K562 (cell line): ENCODE measurements around the gene BLVRA. TPM values are rescaled to one million over a fixed set of nuclear protein-coding genes. Genes with fewer than 3 reads are reported as not detected.

Source experiments
- ATAC-seq: fragments of 200-7000 bp; cut with Tn5 transposase; 3 replicates; pipeline ENCODE4 v1.9.1; 2020; ENCODE audit warnings: moderate library complexity
- BruUV-seq: library from RNA; stranded (reverse); fragments of 400-500 nt; replicated peaks from 2 replicates; lab custom pipeline; 2021; lab: Mats Ljungman, UMichigan
- CTCF ChIA-PET: fragments of 300-600 bp; formaldehyde crosslinking; extraction: SDS; loops from one replicate; lab custom pipeline; 2021; ENCODE audit warnings: low intra/inter-chr PET ratio; lab: Yijun Ruan, JAX
- POLR2A ChIA-PET: fragments of 300-600, 350-650 bp; sonication (Branson Sonifier 250); formaldehyde crosslinking; extraction: SDS; loops from one replicate; lab custom pipeline; 2021; ENCODE audit warnings: antibody characterized with exemption, inconsistent platforms; lab: Yijun Ruan, JAX
- DNase-seq, 4 experiments: peaks; one replicate each; pipeline versions ENCODE4 v3.0.0 to v3.0.0-alpha.2; 2011 to 2018; ENCODE audit warnings: low spot score in 3 of 4, mixed read lengths in 3 of 4; ENCODE audit errors: extremely low read depth in 1 of 4
- FAIRE-seq: peaks from 2 replicates; lab custom pipeline; 2011; peaks lifted over from hg19 to GRCh38; lab: Jason Lieb, UNC
- H2AFZ ChIP-seq: 2 replicates; pipeline ENCODE4 v1.6.0; 2011; ENCODE audit warnings: low read depth, low read length, control low read depth, inconsistent platforms
- H3K27ac ChIP-seq: fragments of 200-600 bp; 3 replicates; pipeline ENCODE4 v1.8.0; 2011; ENCODE audit warnings: low read depth, mild to moderate bottlenecking, control low read depth, inconsistent platforms, low read length, moderate library complexity, mixed read lengths; ENCODE audit errors: extremely low read depth
- H3K27me3 ChIP-seq, 2 experiments: fragments of 300-600 bp in 1 of 2; 2 replicates in 1 of 2; 3 replicates in 1 of 2; pipeline versions ENCODE4 v1.6.0 to v1.8.0; 2011; ENCODE audit warnings: inconsistent platforms in 2 of 2, low read length in 2 of 2, mild to moderate bottlenecking in 1 of 2, mixed read lengths in 1 of 2, moderate library complexity in 1 of 2; ENCODE audit not compliant: control insufficient read depth in 2 of 2, insufficient read depth in 2 of 2
- H3K36me3 ChIP-seq: fragments of 300-600 bp; 3 replicates; pipeline ENCODE4 v1.8.0; 2011; ENCODE audit warnings: mild to moderate bottlenecking, low read length, inconsistent platforms; ENCODE audit not compliant: control insufficient read depth, insufficient read depth
- H3K4me1 ChIP-seq, 2 experiments: fragments of 200-600 bp in 1 of 2; replicated peaks in 1 of 2; 2 replicates in 1 of 2; 3 replicates in 1 of 2; pipeline versions ENCODE4 v1.5.1 to v1.8.0; 2011; ENCODE audit warnings: inconsistent platforms in 2 of 2, low read length in 2 of 2, mild to moderate bottlenecking in 1 of 2, mixed read lengths in 1 of 2, moderate library complexity in 1 of 2; ENCODE audit not compliant: control insufficient read depth in 2 of 2, insufficient read depth in 2 of 2
- H3K4me2 ChIP-seq: 2 replicates; pipeline ENCODE4 v1.6.1; 2011; ENCODE audit warnings: low read length, control low read depth, inconsistent platforms, mixed read lengths; ENCODE audit not compliant: insufficient read depth
- H3K4me3 ChIP-seq: fragments of 200-600 bp; sonication (generic), shearing (Covaris generic); 2 replicates; pipeline ENCODE4 v1.5.1; 2016; ENCODE audit warnings: control low read depth, inconsistent platforms
- H3K79me2 ChIP-seq: fragments of 200-600 bp; 3 replicates; pipeline ENCODE4 v1.8.0; 2011; ENCODE audit warnings: low read length, inconsistent platforms; ENCODE audit not compliant: control insufficient read depth, insufficient read depth
- H3K9ac ChIP-seq, 2 experiments: 2 replicates each; pipeline versions ENCODE4 v1.6.0 to v1.6.1; 2011; ENCODE audit warnings: low read depth in 2 of 2, low read length in 2 of 2, control low read depth in 1 of 2, inconsistent platforms in 1 of 2, mild to moderate bottlenecking in 1 of 2, mixed read lengths in 1 of 2; ENCODE audit not compliant: insufficient read depth in 1 of 2
- H3K9me1 ChIP-seq: one replicate; pipeline ENCODE4 v1.6.0; 2011; ENCODE audit warnings: inconsistent platforms, mild to moderate bottlenecking, low read length, moderate library complexity; ENCODE audit not compliant: control insufficient read depth, insufficient read depth
- H3K9me3 ChIP-seq: replicated peaks from 2 replicates; pipeline ENCODE4 v1.5.1; 2011; ENCODE audit warnings: low read depth, low read length, inconsistent platforms; ENCODE audit not compliant: control insufficient read depth, insufficient read depth
- H4K20me1 ChIP-seq: replicated peaks from 2 replicates; pipeline ENCODE4 v1.6.1; 2011; ENCODE audit warnings: low read length, inconsistent platforms, mixed read lengths; ENCODE audit not compliant: control insufficient read depth, insufficient read depth
- CTCF ChIP-seq, 3 experiments: IDR thresholded peaks in 2 of 3; conservative IDR thresholded peaks in 1 of 3; 2 replicates each; pipeline ENCODE4 v1.5.1; 2011 to 2012; ENCODE audit warnings: low read length in 3 of 3, mild to moderate bottlenecking in 3 of 3, control low read depth in 2 of 3, improper control_type of control experiment in 1 of 3, inconsistent platforms in 1 of 3, low read depth in 1 of 3, mixed read lengths in 1 of 3, moderate library complexity in 1 of 3; ENCODE audit not compliant: insufficient read depth in 2 of 3
- RAD21 ChIP-seq, 2 experiments: fragments of 250-450 bp in 1 of 2; fragments of 450-650 bp in 1 of 2; sonication (Bioruptor Pico) in 1 of 2; formaldehyde crosslinking in 1 of 2; IDR thresholded peaks in 1 of 2; conservative IDR thresholded peaks in 1 of 2; 2 replicates each; pipeline versions ENCODE4 v1.4.0 to v1.8.0; 2020 to 2022; ENCODE audit warnings: mild to moderate bottlenecking in 2 of 2, moderate library complexity in 1 of 2
- REST ChIP-seq, 2 experiments: fragments of 450-650 bp; formaldehyde crosslinking in 1 of 2; IDR thresholded peaks; 2 replicates each; pipeline versions ENCODE4 v1.4.0 to v1.6.1; 2014 to 2020; ENCODE audit warnings: mild to moderate bottlenecking in 2 of 2, borderline replicate concordance in 1 of 2, low read depth in 1 of 2
- SMC3 ChIP-seq: conservative IDR thresholded peaks from 2 replicates; pipeline ENCODE4 v1.6.1; 2011; ENCODE audit warnings: low read depth, low read length, improper control_type of control experiment; ENCODE audit not compliant: insufficient read depth
- SRSF3 ChIP-seq: fragments of 200-400 bp; formaldehyde crosslinking; IDR thresholded peaks from 2 replicates; pipeline ENCODE4 v1.6.1; 2016; ENCODE audit warnings: mild to moderate bottlenecking, low read length, moderate library complexity; ENCODE audit not compliant: insufficient read depth
- WGBS: fragments of 100-300 bp; shearing (Covaris generic); methylation state at CpG from one replicate; pipeline ENCODE4 v1.1.6; 2016; ENCODE audit warnings: low coverage, mixed read lengths; ENCODE audit not compliant: insufficient coverage; ENCODE audit errors: missing lambda C conversion rate; 5-methylcytosine and 5-hydroxymethylcytosine counted together
- in situ Hi-C: fragments of 300-500 bp; cut with MboI; formaldehyde crosslinking; loops from 4 replicates; pipeline ENCODE4 v1.15.0; 2018; ENCODE audit warnings: inconsistent platforms, mixed read lengths
- intact Hi-C: fragments of 100-400 bp; cut with micrococcal nuclease; formaldehyde crosslinking; loops from 2 replicates; pipeline ENCODE4 v1.14.2; 2022
- polyA plus RNA-seq, 8 experiments: library from polyadenylated mRNA; depleted of rRNA in 4 of 8; stranded (reverse) in 5 of 8; unstranded in 3 of 8; fragments of >200 nt; fragmentation: Nextera tagmentation in 2 of 8; fragmentation: Illumina TruSeq in 1 of 8; extraction: Ambion mirVana in 2 of 8; extraction: Trizol in 1 of 8; gene quantifications; 2 replicates each; pipeline versions ENCODE4 v1.2.1 to v1.2.3, GENCODE V29; 2011 to 2014; ENCODE audit warnings: inconsistent platforms in 1 of 8, missing spikeins in 1 of 8
- total RNA-seq, 7 experiments: library from RNA; depleted of rRNA in 6 of 7; stranded (reverse); fragments of >200 nt in 6 of 7; fragmentation: Illumina TruSeq in 2 of 7; extraction: Trizol in 2 of 7; gene quantifications; 2 replicates each; pipeline versions ENCODE4 v1.2.1 to v1.2.3, GENCODE V29; 2011 to 2021; ENCODE audit warnings: low replicate concordance in 1 of 7

BLVRA gene
- total and polyA plus RNA-seq, 9 of the 15 experiments (the other 6 are each of a cell fraction or from before 2014, with no cell fraction given): 48.5 to 147 (median 61.5) TPM

- BruUV-seq: no TSS peak
- Histone ChIP-seq H3K27me3 (no peaks in the 10 kb centered on the region), H3K9me1 (no peaks in the 10 kb centered on the region), H3K79me2 (no peaks in the 10 kb centered on the region), H3K36me3 (peaks cover 35% of the 10 kb centered on the region; the same call in 2 of the 3 replicates), H3K9me3 (no peaks in the 10 kb centered on the region), H3K9ac (no peak overlapping the region), H2AFZ (no peak overlapping the region), H3K4me2 (no peak overlapping the region), H3K4me3 (no peak overlapping the region), H4K20me1 (no peaks in the 10 kb centered on the region), H3K4me1 (no peaks in the 10 kb centered on the region), H3K27ac (no peak overlapping the region)
- ChIA-PET POLR2A (interaction anchor here (0.6 to 1.9 kb wide), 5 partner anchors 8 to 649 kb away, joined by 3 to 14 read pairs (median 3); no protein-coding TSS in a partner anchor), CTCF (interaction anchor here (0.9 kb wide), 1 partner anchor 217 kb away, joined by 4 read pairs; no protein-coding TSS in a partner anchor)
- in situ Hi-C loops (no loop called here), intact Hi-C loops (loop anchor here (5.0 kb wide), 1 partner anchor 37 kb away; no protein-coding TSS in a partner anchor)
- WGBS: 62% methylated on average over 4 of the region's 4 CpGs
- ATAC-seq: peak; percentile 86
- DNase-seq: peak in 1 of 4 experiments; percentile 18
- TF ChIP-seq RAD21 (CRISPR knock-in tag; conservative IDR thresholded peaks at IDR 0.05 in 1 of 2, IDR thresholded peaks at IDR 0.05 in 1 of 2): peak in 1 of 2 experiments; percentile 55; a peak in 2 of 4 replicates
- peak in 2 of 3 experiments; percentile 29 to 49; a peak in 2 of 6 replicates for TF ChIP-seq CTCF (IDR thresholded peaks at IDR 0.05 in 2 of 3, conservative IDR thresholded peaks at IDR 0.05 in 1 of 3; ENCODE audit: insufficient read depth in 2 of 3, low read depth in 1 of 3, low read length in 3 of 3)
- TF ChIP-seq SMC3: 0 out of 2 replicates have a peak, but pooled peaks have one; percentile 6
- TF ChIP-seq SRSF3: no peak
- peak; percentile 59 for TF ChIP-seq REST (IDR thresholded peaks at IDR 0.05; ENCODE audit: borderline replicate concordance)
- no peak for TF ChIP-seq REST (CRISPR knock-in tag; IDR thresholded peaks at IDR 0.05; ENCODE audit: low read depth)
- FAIRE-seq: no peak
These were observed 41.1 kb downstream of the BLVRA start for GRCh38 chr7:43799605-43800004.
